ENCODE data around the gene EP400. TPM values are rescaled to one million over a fixed set of nuclear protein-coding genes. Genes with fewer than 3 reads are reported as not detected.

Gene EP400
- total and polyA plus RNA-seq, 2 of the 8 experiments (the other 6 are each of a cell fraction or from before 2014, with no cell fraction given) = 13.1 to 69.7 TPM

GRCh38 chr12:131933387-131933786, 16.4 kb upstream of the EP400 start:
- CTCF ChIA-PET (ENCODE audit: partially characterized antibody) = interaction anchor here (1.5 kb wide), 1 partner anchor 57 kb away, joined by 3 read pairs; no protein-coding TSS in a partner anchor
- TF ChIP-seq EP300 (IDR thresholded peaks at IDR 0.05; ENCODE audit: borderline replicate concordance in 1 of 2, low read depth in 2 of 2, low read length in 2 of 2) = no peak
- no peak for TF ChIP-seq CBX5 (IDR thresholded peaks at IDR 0.05; ENCODE audit: low read depth, low read length)
- no peak for TF ChIP-seq SAP30 (IDR thresholded peaks at IDR 0.05; ENCODE audit: insufficient read depth, insufficient replicate concordance, low read length)

More at GRCh38 chr12:131933387-131933786, 16.4 kb upstream of the EP400 start:
- H3K56ac ChIP-seq (replicated peaks; ENCODE audit: insufficient read length, low read depth, low read length) = no peak overlapping the region
- H3K23me2 ChIP-seq (ENCODE audit: low read depth, low read length) = peaks cover 6% of the 10 kb centered on the region; the same call in 1 of the 2 replicates
- no peak overlapping the region for H3K27ac ChIP-seq (ENCODE audit: low read depth, low read length)
- H2BK120ac ChIP-seq (replicated peaks; ENCODE audit: low read depth, low read length) = no peak overlapping the region
- no peak overlapping the region for H2AK5ac ChIP-seq (ENCODE audit: low read depth, low read length)
- FAIRE-seq = no peak
- H3K79me1 ChIP-seq (ENCODE audit: low read depth, low read length) = peaks cover 8% of the 10 kb centered on the region
- H2BK12ac ChIP-seq (ENCODE audit: low read depth, low read length) = no peak overlapping the region
- no peak overlapping the region for H3K4me3 ChIP-seq (ENCODE audit: extremely low read depth in 1 of 4, insufficient read depth in 2 of 4, low read depth in 3 of 4, low read length in 4 of 4)
- no peak overlapping the region for H3K18ac ChIP-seq (ENCODE audit: extremely low read depth, low read length)
- H3K4me1 ChIP-seq (replicated peaks in 1 of 4; ENCODE audit: control insufficient read depth in 3 of 4, insufficient read depth in 4 of 4, low read length in 3 of 4) = peaks cover 0 to 4% (median 1%) of the 10 kb centered on the region in 4 experiments; a peak in 2 of 7 replicates
- H4K91ac ChIP-seq (replicated peaks; ENCODE audit: insufficient read length, low read length) = no peak overlapping the region
- peaks cover 22 to 56% (median 41%) of the 10 kb centered on the region in 4 experiments for H3K36me3 ChIP-seq (ENCODE audit: control insufficient read depth in 2 of 4, insufficient read depth in 4 of 4, low read length in 3 of 4)
- POLR2A ChIA-PET (ENCODE audit: partially characterized antibody) = interaction anchor here (0.7 to 5.4 kb wide), 3 partner anchors 11 to 58 kb away, joined by 3 to 44 read pairs (median 4); no protein-coding TSS in a partner anchor
- H3K27me3 ChIP-seq (replicated peaks in 1 of 4; ENCODE audit: control insufficient read depth in 3 of 4, extremely low read depth in 1 of 4, insufficient read depth in 3 of 4, low read length in 3 of 4) = no peaks in the 10 kb centered on the region
- no peak overlapping the region for H3K9ac ChIP-seq (replicated peaks in 1 of 4; ENCODE audit: extremely low read depth in 1 of 4, low read depth in 3 of 4, low read length in 3 of 4)
- H4K5ac ChIP-seq (ENCODE audit: insufficient read length, low read depth, low read length) = no peak overlapping the region
- H3K4ac ChIP-seq (replicated peaks; ENCODE audit: insufficient read length, low read depth, low read length) = no peak overlapping the region
- H4K8ac ChIP-seq (ENCODE audit: extremely low read depth, insufficient read depth, low read length) = no peak overlapping the region
- DNase-seq (ENCODE audit: low read depth in 1 of 2, low spot score in 2 of 2) = no peak
- H3K23ac ChIP-seq (ENCODE audit: insufficient read length) = no peak overlapping the region
- no peaks in the 10 kb centered on the region for H3K9me3 ChIP-seq (ENCODE audit: insufficient read depth in 2 of 2, low read depth in 1 of 2, low read length in 1 of 2)
- H2BK5ac ChIP-seq (ENCODE audit: low read depth, low read length) = peak overlapping the region; percentile 35; the same call in 1 of the 2 replicates
- no peak overlapping the region for H3K4me2 ChIP-seq (ENCODE audit: insufficient read depth in 1 of 2, low read depth in 2 of 2, low read length in 2 of 2)
- no peak overlapping the region for H2AFZ ChIP-seq (ENCODE audit: low read length)
- H3K79me2 ChIP-seq (ENCODE audit: control insufficient read depth in 1 of 2, insufficient read depth in 2 of 2, low read length in 2 of 2) = peaks cover 0 to 16% of the 10 kb centered on the region in 2 experiments; a peak in 3 of 4 replicates
- H2BK20ac ChIP-seq (ENCODE audit: low read length) = no peak overlapping the region
- no peak overlapping the region for H3K14ac ChIP-seq (ENCODE audit: insufficient read length)
- no peak overlapping the region for H2BK15ac ChIP-seq (ENCODE audit: low read length)
- 93% methylated on average over 8 of the region's 8 CpGs; no CpG with 5 or more reads in 1 of the 2 experiments for WGBS, 2 experiments (ENCODE audit: extremely low coverage in 1 of 2, insufficient coverage in 1 of 2, insufficient read length in 1 of 2, insufficient replicate concordance in 2 of 2, low coverage in 1 of 2, low lambda C conversion rate in 2 of 2, missing lambda C conversion rate in 1 of 2)
- H4K20me1 ChIP-seq (replicated peaks in 1 of 2; ENCODE audit: control insufficient read depth in 1 of 2, insufficient read depth in 2 of 2, low read length in 2 of 2) = peaks cover 3 to 12% of the 10 kb centered on the region in 2 experiments

Measured in H1 (cell line).